ENCODE results near the gene NXNL1.

The NXNL1 gene

GRCh38 chr19:17419621-17420474 is 40.9 kb downstream of the NXNL1 start, which contains the start of gene MVB12A:
MVB12A (plus strand) TSS chr19:17420047; CDS start chr19:17420136, 89 bp downstream.
- peak; percentile 99 for DNase-seq (ENCODE audit: low spot score)

GRCh38 chr19:17419154-17419620 is 41.5 kb downstream of the NXNL1 start:
- no peak for DNase-seq (ENCODE audit: low spot score)

- DNase-seq (ENCODE audit: low spot score), result no peak
These were observed 42.0 kb downstream of the NXNL1 start for GRCh38 chr19:17418710-17419109.

GRCh38 chr19:17415121-17415520 is 45.6 kb downstream of the NXNL1 start:
- no peak for DNase-seq (ENCODE audit: low spot score)

GRCh38 chr19:17414097-17414496 is 46.6 kb downstream of the NXNL1 start:
- no peak for DNase-seq (ENCODE audit: low spot score)

- DNase-seq (ENCODE audit: low spot score), result no peak
These were observed 48.9 kb downstream of the NXNL1 start for GRCh38 chr19:17411801-17412200.

- DNase-seq (ENCODE audit: low spot score), result no peak
These were observed 50.7 kb downstream of the NXNL1 start for GRCh38 chr19:17409990-17410389.

- no peak for DNase-seq (ENCODE audit: low spot score)
These were observed 53.9 kb downstream of the NXNL1 start for GRCh38 chr19:17406887-17407196.

- no peak for DNase-seq (ENCODE audit: low spot score)
These were observed 54.5 kb downstream of the NXNL1 start for GRCh38 chr19:17406046-17406886.

Data from COLO829 (cell line).